Activated effector memory CD4-positive, alpha-beta T cell treated with anti-CD3 and anti-CD28 coated beads, Interleukin-2, amount 50 U/mL, for 16 hours (primary cell): ENCODE results near the gene KCNMB2.
"Not testable (repeated sequence)": the region's sequence is repeated elsewhere in the genome, so short reads cannot be mapped to it uniquely, and the experiment has no call there.

Source experiments
- DNase-seq: peaks from one replicate; pipeline ENCODE4 v3.0.0-alpha.2; 2020

KCNMB2 gene

GRCh38 chr3:178520451-178520850 lies 15.8 kb upstream of the KCNMB2 start:
- DNase-seq, result no peak

DNA sequence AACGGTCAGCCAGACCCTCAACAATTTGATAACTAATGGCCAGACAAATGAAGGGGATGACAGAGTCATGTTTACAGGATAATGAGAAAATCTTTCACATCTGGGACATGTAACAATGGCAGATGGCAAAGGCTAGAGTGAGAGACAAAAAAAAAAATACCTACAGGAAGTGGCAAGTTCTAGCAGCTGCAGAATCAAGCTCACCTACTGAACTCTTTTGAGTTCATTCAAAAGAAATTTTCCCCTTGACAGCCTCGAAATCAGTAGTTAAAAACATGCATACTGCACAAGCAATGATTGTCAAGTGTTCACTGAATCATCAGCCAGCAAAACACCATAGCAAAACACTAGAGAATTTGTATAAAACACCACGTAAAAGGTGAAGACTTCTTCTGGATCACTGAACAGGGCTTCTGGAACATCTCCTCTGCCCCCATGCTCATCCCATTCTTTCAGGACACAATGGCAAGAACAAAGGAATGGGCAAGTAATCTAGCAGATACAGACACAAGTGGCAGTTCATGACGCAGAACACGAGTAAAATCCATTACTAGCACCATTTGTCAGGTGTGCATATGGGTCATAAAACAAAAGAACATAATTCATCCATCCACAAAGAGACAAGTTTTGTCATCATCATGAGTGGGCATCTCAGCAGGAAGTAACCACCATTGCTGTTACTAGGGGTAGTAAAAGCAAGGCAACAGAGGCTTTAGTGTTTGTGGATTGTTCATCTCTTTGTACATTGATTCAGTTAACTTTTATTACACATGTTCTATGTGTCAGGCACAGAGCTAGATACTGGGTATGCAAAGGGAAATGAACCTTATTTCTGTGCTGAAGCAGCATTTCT lies 13.8 kb upstream of the KCNMB2 start:
- DNase-seq, result no peak

DNA sequence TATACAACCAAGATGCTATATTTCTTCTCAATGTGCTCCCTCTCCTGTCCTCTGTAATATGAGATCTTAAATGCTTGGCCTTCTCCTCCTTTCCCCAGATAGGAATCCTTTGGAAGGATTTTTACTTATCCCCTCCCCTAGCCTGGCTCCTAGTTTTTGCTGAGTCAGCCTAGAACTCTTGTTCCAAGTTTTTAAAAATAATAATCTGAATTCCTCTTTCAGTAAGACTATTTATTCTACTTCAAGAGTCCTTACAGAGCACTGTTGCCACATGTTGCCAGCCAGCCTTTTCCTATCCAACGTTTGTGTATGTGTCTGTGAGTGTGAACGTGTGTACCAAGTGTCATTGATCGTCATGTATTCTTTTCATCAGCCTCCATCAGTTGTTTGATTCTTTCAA lies 11.0 kb upstream of the KCNMB2 start:
- DNase-seq, result no peak

- no peak for DNase-seq
Measured at GRCh38 chr3:178526291-178526690, 9.9 kb upstream of the KCNMB2 start.

DNA sequence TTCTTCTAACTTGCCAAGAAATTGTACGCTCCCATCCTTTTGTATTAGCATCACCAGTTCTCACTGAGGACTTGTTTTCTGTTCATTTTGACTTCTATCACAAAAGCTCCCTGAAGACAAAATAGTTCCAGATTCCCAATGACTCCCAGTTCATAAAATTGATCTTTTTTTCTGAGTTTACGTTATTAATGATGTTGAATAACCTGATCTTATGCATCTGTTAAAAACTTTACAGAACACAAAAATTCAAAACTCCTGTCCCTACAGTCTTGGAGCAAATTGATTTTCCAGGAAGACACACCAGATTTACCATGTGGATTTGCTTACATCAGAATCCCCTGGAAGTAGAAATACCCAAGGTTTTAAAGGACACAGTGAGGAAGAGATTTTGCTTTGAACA lies 8.3 kb upstream of the KCNMB2 start:
- DNase-seq, result no peak

DNA sequence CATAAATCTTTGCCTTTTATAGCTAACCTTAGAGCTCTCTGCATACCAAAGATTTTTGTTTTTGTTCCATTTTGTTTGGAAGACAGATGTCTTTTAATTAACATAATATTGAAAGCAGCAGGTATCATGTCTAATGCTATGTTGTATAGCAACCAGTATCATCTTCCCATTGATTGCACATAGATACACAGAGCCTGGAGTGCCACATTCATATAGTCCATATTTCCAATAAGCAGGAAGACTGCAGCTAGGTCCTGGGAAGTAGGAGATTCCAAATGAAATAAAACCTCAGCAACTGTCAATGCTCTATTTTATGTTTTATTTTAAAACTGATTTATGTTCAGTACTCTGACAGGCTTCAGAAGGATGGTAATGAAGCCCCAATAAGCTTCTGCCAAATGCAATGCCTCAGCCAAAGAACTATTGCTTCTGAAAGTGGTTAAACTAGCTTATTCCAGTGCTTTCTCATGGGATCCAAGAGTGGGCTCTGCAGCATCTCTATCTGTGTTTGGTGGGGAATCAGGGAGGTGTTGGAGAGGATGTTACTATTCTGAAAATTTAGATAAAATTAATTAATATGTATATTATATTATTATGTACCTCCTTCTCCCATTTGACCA lies 6.5 kb upstream of the KCNMB2 start:
- DNase-seq, result no peak

DNA sequence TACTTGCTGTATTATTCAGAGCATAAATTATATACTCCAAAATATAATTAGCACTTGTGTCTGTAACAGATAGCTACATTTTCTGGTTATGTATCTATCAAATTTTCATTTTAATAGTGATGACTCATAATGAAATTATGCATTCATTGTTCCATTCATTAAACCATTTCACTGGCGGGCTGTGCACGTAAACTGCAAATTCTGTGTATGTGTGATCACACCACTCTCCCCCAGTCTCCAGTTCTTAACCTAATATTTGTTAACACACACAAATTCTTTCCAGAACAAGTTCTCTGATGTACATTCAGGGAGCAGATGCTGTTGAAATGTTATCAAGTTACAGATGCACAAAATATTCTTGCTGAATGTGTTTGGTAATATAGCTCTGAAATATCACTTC lies 3.8 kb upstream of the KCNMB2 start:
- no peak for DNase-seq

- DNase-seq, result no peak
Measured at GRCh38 chr3:178537122-178537705, 978 bp downstream of the KCNMB2 start.

GRCh38 chr3:178538056-178538455 lies 1.8 kb downstream of the KCNMB2 start:
- no peak for DNase-seq

- DNase-seq, result no peak
Measured at GRCh38 chr3:178540184-178540583, 3.9 kb downstream of the KCNMB2 start.

DNA sequence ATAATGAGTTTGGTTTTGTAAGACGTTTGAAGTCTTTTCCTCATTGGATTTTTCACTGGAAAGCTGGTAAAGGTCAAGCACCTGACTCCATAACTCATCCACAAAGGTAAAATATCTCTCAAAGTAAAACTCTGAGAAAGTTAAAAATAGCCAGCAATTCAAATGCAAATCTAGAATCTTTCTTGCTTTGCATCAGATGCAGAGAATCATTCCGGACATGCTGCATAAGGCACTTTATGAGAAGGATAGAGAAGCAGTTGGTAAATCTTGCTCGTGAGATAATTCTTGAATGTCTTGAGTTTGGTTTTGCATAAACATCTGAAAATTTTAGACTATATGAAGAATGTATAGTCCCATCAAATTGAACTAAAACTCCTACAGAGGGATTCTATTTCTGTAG lies 9.1 kb downstream of the KCNMB2 start:
- DNase-seq, result no peak

DNA sequence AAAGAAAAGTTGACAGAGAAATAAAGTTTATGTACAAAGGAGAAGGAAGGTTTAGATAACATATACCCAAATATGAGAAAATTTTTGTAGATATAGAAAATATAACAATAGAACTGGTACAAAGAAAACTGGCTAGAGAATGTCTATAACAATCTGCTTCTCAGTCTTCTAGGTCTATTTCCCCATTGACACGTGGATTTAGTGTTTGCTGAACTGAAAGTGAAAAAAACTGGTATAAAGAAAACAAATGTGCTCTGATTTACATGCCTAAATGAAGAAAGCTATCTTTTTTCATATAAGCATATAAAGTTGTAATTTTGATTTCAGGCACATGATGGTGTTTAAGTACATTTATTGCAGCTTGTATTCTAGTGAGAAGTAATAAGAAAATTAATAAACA lies 9.8 kb downstream of the KCNMB2 start:
- no peak for DNase-seq

- DNase-seq, result not testable (repeated sequence)
Measured at GRCh38 chr3:178549426-178549825, 13.2 kb downstream of the KCNMB2 start.

DNA sequence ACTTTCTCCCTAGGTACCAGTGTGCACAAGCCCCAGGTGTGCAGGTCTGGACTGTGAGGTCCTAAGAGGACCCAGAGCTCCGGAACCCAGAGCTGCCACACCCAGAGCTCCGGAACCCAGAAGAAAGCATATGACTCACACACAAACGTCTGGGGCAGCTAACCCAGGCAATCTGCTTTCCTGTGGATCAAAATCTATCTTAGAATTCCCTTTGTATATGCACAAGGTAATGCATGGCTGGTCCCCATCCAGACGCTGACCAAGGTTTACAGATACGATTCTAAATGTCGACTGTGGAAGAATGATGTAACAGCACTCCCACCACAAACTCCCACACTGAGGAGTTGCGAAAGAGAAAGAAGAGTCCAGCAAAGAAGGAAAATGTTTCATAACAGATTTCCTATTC lies 15.7 kb downstream of the KCNMB2 start:
- DNase-seq, result no peak

DNA sequence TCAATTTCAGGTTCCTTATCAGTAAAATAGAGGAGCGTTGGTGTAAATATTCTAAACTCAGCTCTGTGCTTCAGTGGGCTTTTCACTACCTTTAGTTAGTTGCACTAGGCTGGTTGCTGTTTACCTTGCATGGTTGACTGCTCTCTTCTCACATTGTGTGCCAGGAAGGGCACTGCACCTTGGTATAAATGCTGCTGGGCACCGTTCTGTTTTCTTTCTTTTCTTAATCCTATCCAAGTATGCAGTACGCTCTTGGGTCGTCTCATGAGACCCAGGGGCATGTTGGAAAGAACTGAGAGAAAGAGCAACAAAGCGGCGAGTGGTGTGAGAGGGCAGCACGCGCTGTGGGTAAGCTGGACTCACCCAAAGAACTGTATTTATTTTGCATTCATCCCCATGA lies 22.4 kb downstream of the KCNMB2 start:
- no peak for DNase-seq

GRCh38 chr3:178560759-178561158 lies 24.5 kb downstream of the KCNMB2 start:
- no peak for DNase-seq

GRCh38 chr3:178561239-178561638 lies 25.0 kb downstream of the KCNMB2 start:
- DNase-seq, result no peak

DNA sequence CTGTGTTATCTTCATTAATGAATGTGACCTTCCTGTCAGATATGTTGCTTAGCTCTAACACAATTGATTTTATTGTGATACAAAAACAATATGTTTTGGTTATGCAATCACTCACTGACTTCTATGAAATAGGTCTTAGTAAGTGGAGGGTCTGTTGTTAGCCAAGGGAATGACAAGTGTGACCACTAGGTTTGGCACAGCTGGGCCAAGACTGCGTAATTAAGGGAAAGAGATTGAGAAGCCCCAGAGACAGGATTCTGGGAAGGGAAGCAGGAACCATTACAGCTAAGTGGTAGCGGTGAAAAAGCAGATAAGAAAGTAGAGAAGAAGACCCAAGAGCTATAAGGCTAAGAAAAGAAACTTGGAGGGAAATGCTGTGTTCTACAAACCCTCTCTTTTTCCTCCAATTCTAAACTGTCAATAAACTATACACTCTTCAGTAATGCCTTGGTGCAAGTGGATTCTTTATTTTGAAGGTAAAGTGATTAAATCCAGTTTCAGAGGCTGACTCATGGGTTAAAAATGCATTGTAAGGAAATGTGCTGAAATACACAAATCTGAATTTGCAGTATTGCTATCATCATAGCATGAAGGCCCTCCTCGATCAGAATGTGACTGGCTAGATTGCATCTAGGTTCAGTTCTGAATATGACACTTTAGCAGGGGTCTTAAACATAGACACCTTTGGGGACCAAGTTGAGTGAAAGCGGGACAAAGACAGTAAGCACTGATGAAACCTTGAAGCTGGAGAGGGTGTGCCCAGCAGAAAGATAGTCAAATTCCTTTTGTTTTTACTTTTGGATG lies 26.1 kb downstream of the KCNMB2 start:
- DNase-seq, result no peak

- no peak for DNase-seq
Measured at GRCh38 chr3:178562947-178563232, 26.7 kb downstream of the KCNMB2 start.

GRCh38 chr3:178567611-178568010 lies 31.4 kb downstream of the KCNMB2 start:
- no peak for DNase-seq

DNA sequence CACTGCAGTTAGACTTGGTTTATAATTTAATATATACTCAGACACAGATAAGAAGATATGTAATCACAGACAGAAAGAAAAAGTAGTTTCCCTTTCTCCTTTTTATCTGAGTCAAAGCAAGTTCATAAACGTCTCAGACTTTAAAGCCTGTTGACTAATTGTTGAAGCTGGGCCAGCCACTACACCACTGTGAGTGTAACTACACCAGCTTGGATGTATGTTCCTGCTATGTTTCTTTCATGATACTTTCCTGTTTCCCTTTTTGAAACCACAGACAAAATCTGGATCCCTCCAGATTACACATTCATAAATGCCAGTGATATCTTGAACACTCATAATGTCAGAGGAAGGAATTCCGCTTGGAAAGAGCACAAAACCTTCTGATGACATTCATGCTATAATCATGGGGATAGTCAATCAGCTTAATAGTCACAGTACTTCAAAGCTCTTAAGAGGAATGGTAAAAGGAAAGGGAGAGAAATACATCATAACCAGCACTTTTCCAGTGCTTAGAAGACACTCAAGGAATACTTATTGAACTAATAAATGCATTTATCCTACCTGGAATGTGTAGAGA lies 32.0 kb downstream of the KCNMB2 start:
- DNase-seq, result no peak

GRCh38 chr3:178568911-178569310 lies 32.7 kb downstream of the KCNMB2 start:
- no peak for DNase-seq

DNA sequence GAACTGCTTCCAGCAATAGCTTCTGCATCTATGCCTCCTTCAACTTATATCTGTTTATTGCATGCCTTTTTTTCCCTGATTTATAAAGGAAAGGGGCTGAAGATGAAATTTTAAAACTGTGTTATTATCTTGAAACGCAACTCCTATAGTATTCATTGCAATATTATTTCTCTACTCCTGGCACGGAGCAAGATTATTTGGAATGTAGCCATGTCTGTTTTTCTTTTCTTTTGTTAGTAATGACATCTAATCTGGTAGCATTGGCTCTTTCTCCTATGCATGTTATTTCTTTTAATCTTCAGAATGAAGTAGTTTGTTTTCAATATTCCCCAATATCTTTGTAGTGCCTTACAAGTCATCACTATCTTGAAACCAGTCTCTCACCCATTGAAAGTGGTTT lies 33.6 kb downstream of the KCNMB2 start:
- DNase-seq, result no peak
